Measurements from ENCODE around the gene PRIM2. TPM values are rescaled to one million over a fixed set of nuclear protein-coding genes. Genes with fewer than 3 reads are reported as not detected.
"Not testable (repeated sequence)": the region's sequence is repeated elsewhere in the genome, so short reads cannot be mapped to it uniquely, and the experiment has no call there.

Gene PRIM2
- total and polyA plus RNA-seq, 2 experiments from 2014 or later = 5.1 to 17.3 TPM

DNA sequence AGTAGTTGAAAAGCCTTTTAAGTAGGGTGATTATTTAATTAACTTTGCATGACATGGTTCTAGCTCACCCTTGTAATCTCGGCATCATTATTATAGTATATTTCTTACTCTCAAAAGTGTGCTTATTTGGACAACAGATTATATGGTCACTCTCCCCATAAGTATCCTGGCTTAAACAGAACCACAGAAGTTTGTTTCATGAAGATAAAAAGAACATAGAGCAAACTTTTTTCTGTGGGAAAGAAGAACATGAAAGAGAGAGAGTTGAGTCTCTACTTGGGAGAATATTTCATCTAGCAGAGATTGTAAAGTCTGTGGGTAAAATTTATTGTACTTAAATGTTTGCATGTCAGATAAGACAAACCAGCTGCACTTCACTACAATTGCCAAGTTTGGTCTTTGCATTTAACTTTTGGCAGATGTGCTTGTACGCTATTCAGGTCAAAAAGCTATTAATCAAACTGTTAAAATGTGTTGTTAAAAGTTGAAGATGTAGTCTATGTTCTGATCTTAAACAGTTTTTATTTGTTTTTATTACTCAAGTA is 33.4 kb upstream of the PRIM2 start:
- no peaks in the 10 kb centered on the region for H3K79me2 ChIP-seq
- no peaks in the 10 kb centered on the region for H3K9me2 ChIP-seq (replicated peaks; ENCODE audit: insufficient read depth)
- no peaks in the 10 kb centered on the region for H3K27me3 ChIP-seq
- WGBS (ENCODE audit: low lambda C conversion rate, missing lambda C conversion rate) = 30% methylated on average over 2 of the region's 2 CpGs
- no peaks in the 10 kb centered on the region for H4K20me1 ChIP-seq (ENCODE audit: insufficient read depth, poor library complexity, severe bottlenecking)
- no peak overlapping the region for H3K4me3 ChIP-seq
- H3K36me3 ChIP-seq (replicated peaks; ENCODE audit: insufficient read depth, low read depth) = no peaks in the 10 kb centered on the region
- H3K27ac ChIP-seq = peak overlapping the region; percentile 51
- no peak for TF ChIP-seq CTCF (IDR thresholded peaks at IDR 0.05; ENCODE audit: poor library complexity)
- no peak for TF ChIP-seq EZH2phosphoT487 (IDR thresholded peaks at IDR 0.05; ENCODE audit: low read depth, severe bottlenecking, unreplicated experiment)
- no peak for TF ChIP-seq EZH2 (IDR thresholded peaks at IDR 0.05; ENCODE audit: borderline replicate concordance)
- no peak overlapping the region for H3K4me2 ChIP-seq
- no peak overlapping the region for H2AFZ ChIP-seq
- DNase-seq (ENCODE audit: low spot score) = no peak
- H3K4me1 ChIP-seq (ENCODE audit: insufficient read depth) = no peaks in the 10 kb centered on the region
- H3K9me3 ChIP-seq (ENCODE audit: low read depth) = no peaks in the 10 kb centered on the region

DNA sequence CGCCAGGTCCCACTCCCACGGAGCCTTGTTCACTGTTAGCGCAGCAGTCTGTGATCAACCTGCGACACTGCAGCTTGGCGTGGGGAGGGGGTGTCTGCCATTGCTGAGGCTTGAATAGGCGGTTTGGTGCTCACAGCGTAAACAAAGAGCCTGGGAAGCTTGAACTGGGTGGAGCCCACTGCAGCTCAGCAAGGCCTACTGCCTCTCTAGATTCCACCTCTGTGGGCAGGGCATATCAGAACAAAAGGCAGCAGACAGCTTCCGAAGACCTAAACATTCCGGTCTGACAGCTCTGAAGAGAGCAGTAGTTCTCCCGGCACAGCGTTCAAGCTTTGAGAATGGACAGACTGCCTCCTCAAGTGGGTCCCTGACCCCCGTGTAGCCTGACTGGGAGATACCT is 29.3 kb upstream of the PRIM2 start:
- not testable (repeated sequence) for H3K27me3 ChIP-seq; H3K9me3 ChIP-seq (ENCODE audit: low read depth); H3K9me2 ChIP-seq (replicated peaks; ENCODE audit: insufficient read depth); H3K79me2 ChIP-seq; H2AFZ ChIP-seq; H3K4me1 ChIP-seq (ENCODE audit: insufficient read depth); H4K20me1 ChIP-seq (ENCODE audit: insufficient read depth, poor library complexity, severe bottlenecking); H3K4me3 ChIP-seq; H3K36me3 ChIP-seq (replicated peaks; ENCODE audit: insufficient read depth, low read depth)
- Histone ChIP-seq H3K27ac (peak overlapping the region; percentile 34), H3K4me2 (peak overlapping the region; percentile 51)
- 71% methylated on average over 12 of the region's 12 CpGs for WGBS (ENCODE audit: low lambda C conversion rate, missing lambda C conversion rate)
- DNase-seq (ENCODE audit: low spot score) = peak; percentile 23

- H3K9me2 ChIP-seq (replicated peaks; ENCODE audit: insufficient read depth); H3K27ac ChIP-seq; H3K4me3 ChIP-seq; H3K4me2 ChIP-seq; H3K79me2 ChIP-seq; DNase-seq (ENCODE audit: low spot score); H4K20me1 ChIP-seq (ENCODE audit: insufficient read depth, poor library complexity, severe bottlenecking); H3K4me1 ChIP-seq (ENCODE audit: insufficient read depth); H3K9me3 ChIP-seq (ENCODE audit: low read depth); H2AFZ ChIP-seq; H3K36me3 ChIP-seq (replicated peaks; ENCODE audit: insufficient read depth, low read depth); H3K27me3 ChIP-seq: not testable (repeated sequence)
- 83% methylated on average over 1 of the region's 1 CpG for WGBS (ENCODE audit: low lambda C conversion rate, missing lambda C conversion rate)
Observed at GRCh38 chr6:57293472-57293871, 24.0 kb upstream of the PRIM2 start.

GRCh38 chr6:57294862-57295445 is 22.5 kb upstream of the PRIM2 start:
- WGBS (ENCODE audit: low lambda C conversion rate, missing lambda C conversion rate) = 88% methylated on average over 6 of the region's 6 CpGs
- Histone ChIP-seq H3K27ac (no peak overlapping the region), H3K4me2 (no peak overlapping the region), H3K9me3 (ENCODE audit: low read depth) (no peaks in the 10 kb centered on the region), H3K9me2 (replicated peaks; ENCODE audit: insufficient read depth) (no peaks in the 10 kb centered on the region), H2AFZ (no peak overlapping the region), H4K20me1 (ENCODE audit: insufficient read depth, poor library complexity, severe bottlenecking) (no peaks in the 10 kb centered on the region), H3K4me1 (ENCODE audit: insufficient read depth) (no peaks in the 10 kb centered on the region), H3K4me3 (no peak overlapping the region), H3K36me3 (replicated peaks; ENCODE audit: insufficient read depth, low read depth) (no peaks in the 10 kb centered on the region), H3K27me3 (no peaks in the 10 kb centered on the region), H3K79me2 (no peaks in the 10 kb centered on the region)
- TF ChIP-seq CTCF (IDR thresholded peaks at IDR 0.05; ENCODE audit: poor library complexity) = no peak
- no peak for TF ChIP-seq EZH2phosphoT487 (IDR thresholded peaks at IDR 0.05; ENCODE audit: low read depth, severe bottlenecking, unreplicated experiment)
- no peak for TF ChIP-seq EZH2 (IDR thresholded peaks at IDR 0.05; ENCODE audit: borderline replicate concordance)
- no peak for DNase-seq (ENCODE audit: low spot score)

All from hepatocyte (in vitro differentiated cells).